ENCODE data around the gene SLC43A1. TPM values are rescaled to one million over a fixed set of nuclear protein-coding genes. Genes with fewer than 3 reads are reported as not detected.

The SLC43A1 gene
- 10 to 100 TPM in 3 of 4 donors, 1 to 10 TPM in 1; 9.8 to 25.1 (median 18.3) TPM for total RNA-seq

GRCh38 chr11:57515332-57516060, at the start of gene SLC43A1:
TSS of gene SLC43A1 (minus strand) at chr11:57515702. CDS start at chr11:57514111, 1,591 bp downstream.
- no peak for TF ChIP-seq CTCF (IDR thresholded peaks at IDR 0.05; ENCODE audit: low read depth)

- TF ChIP-seq CTCF (IDR thresholded peaks at IDR 0.05; ENCODE audit: low read depth) = no peak
These were observed 47.1 kb upstream of the SLC43A1 start for GRCh38 chr11:57562596-57562995.

GRCh38 chr11:57560146-57560545, 44.6 kb upstream of the SLC43A1 start:
- no peak for TF ChIP-seq CTCF (IDR thresholded peaks at IDR 0.05; ENCODE audit: low read depth)

- TF ChIP-seq CTCF (IDR thresholded peaks at IDR 0.05; ENCODE audit: low read depth) = no peak
These were observed 40.5 kb upstream of the SLC43A1 start for GRCh38 chr11:57556041-57556440.

GRCh38 chr11:57555393-57555792, 39.9 kb upstream of the SLC43A1 start:
- TF ChIP-seq CTCF (IDR thresholded peaks at IDR 0.05; ENCODE audit: low read depth) = no peak

- TF ChIP-seq CTCF (IDR thresholded peaks at IDR 0.05; ENCODE audit: low read depth) = no peak
These were observed 37.0 kb upstream of the SLC43A1 start for GRCh38 chr11:57552479-57552878.

- TF ChIP-seq CTCF (IDR thresholded peaks at IDR 0.05; ENCODE audit: low read depth) = no peak
These were observed 36.4 kb upstream of the SLC43A1 start for GRCh38 chr11:57551941-57552340.

All from subcutaneous adipose tissue (tissue), 4 donors.